Measurements from ENCODE around the gene RHOG.
A peak's percentile ranks its signal among the peaks of the same experiment; 100 is the strongest.
"Not testable (repeated sequence)": the region's sequence is repeated elsewhere in the genome, so short reads cannot be mapped to it uniquely, and the experiment has no call there.

Gene RHOG

DNA sequence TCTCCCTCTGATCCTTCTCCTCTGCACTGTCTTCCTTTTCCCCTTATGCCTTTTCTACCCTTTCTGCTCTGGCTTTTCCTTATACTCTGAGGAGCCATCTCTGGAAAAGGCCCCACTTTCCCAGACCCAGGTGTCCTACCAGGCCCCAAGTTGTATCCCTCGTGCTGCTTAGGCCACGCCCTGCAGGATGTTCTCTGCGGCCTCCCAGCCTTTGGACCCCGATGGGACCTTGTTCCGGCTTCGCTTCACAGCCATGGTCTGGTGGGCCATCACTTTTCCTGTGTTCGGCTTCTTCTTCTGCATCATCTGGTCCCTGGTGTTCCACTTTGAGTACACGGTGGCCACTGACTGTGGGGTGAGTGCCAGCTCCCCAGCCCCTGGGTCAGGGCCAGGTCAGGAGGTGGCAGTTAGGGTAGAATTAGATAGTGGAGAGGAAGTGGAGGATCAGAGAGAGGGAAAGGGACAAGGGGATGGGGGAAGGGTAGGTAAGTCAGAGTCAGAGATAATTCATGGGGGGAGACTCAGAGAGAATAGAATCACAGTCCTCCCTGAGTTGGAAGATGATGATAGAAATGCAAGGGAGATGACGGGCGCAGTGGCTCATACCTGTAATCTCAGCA, 23.5 kb downstream of the RHOG start:
- TF ChIP-seq, protein P1, sequence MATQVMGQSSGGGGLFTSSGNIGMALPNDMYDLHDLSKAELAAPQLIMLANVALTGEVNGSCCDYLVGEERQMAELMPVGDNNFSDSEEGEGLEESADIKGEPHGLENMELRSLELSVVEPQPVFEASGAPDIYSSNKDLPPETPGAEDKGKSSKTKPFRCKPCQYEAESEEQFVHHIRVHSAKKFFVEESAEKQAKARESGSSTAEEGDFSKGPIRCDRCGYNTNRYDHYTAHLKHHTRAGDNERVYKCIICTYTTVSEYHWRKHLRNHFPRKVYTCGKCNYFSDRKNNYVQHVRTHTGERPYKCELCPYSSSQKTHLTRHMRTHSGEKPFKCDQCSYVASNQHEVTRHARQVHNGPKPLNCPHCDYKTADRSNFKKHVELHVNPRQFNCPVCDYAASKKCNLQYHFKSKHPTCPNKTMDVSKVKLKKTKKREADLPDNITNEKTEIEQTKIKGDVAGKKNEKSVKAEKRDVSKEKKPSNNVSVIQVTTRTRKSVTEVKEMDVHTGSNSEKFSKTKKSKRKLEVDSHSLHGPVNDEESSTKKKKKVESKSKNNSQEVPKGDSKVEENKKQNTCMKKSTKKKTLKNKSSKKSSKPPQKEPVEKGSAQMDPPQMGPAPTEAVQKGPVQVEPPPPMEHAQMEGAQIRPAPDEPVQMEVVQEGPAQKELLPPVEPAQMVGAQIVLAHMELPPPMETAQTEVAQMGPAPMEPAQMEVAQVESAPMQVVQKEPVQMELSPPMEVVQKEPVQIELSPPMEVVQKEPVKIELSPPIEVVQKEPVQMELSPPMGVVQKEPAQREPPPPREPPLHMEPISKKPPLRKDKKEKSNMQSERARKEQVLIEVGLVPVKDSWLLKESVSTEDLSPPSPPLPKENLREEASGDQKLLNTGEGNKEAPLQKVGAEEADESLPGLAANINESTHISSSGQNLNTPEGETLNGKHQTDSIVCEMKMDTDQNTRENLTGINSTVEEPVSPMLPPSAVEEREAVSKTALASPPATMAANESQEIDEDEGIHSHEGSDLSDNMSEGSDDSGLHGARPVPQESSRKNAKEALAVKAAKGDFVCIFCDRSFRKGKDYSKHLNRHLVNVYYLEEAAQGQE (IDR thresholded peaks at IDR 0.05; ENCODE audit: insufficient replicate concordance, low read depth), result no peak
- peak; percentile 33; the same call in 1 of the 2 replicates for TF ChIP-seq SPI1 (IDR thresholded peaks at IDR 0.05; ENCODE audit: borderline replicate concordance, low read depth)
- TF ChIP-seq, protein P2, sequence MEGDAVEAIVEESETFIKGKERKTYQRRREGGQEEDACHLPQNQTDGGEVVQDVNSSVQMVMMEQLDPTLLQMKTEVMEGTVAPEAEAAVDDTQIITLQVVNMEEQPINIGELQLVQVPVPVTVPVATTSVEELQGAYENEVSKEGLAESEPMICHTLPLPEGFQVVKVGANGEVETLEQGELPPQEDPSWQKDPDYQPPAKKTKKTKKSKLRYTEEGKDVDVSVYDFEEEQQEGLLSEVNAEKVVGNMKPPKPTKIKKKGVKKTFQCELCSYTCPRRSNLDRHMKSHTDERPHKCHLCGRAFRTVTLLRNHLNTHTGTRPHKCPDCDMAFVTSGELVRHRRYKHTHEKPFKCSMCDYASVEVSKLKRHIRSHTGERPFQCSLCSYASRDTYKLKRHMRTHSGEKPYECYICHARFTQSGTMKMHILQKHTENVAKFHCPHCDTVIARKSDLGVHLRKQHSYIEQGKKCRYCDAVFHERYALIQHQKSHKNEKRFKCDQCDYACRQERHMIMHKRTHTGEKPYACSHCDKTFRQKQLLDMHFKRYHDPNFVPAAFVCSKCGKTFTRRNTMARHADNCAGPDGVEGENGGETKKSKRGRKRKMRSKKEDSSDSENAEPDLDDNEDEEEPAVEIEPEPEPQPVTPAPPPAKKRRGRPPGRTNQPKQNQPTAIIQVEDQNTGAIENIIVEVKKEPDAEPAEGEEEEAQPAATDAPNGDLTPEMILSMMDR (IDR thresholded peaks at IDR 0.05; ENCODE audit: insufficient read depth, low read length), result no peak
- Histone ChIP-seq H3K27ac (replicated peaks) (no peak overlapping the region), H3K27me3 (ENCODE audit: insufficient read depth, poor library complexity, severe bottlenecking) (no peaks in the 10 kb centered on the region), H3K4me3 (replicated peaks; ENCODE audit: insufficient read depth, low read length) (no peak overlapping the region)
- no peak for DNase-seq (ENCODE audit: low read depth in 1 of 2, low spot score in 1 of 2)

DNA sequence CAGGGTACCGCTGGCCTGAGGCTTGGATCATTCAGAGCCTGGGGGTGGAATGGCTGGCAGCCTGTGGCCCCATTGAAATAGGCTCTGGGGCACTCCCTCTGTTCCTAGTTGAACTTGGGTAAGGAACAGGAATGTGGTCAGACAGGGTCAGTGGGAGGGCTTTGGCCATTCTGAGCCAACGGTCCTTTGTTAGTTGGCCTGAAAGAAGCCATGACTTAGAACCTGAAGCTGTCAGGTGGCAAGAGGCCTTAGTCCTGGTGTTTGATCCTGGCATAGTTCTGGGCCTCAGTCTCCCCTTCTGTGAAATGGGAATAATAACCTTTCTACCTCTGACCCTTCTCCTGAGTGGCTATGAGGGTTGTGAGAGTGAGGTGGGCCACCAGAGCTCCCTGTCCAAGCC, 24.1 kb downstream of the RHOG start:
- Histone ChIP-seq H3K4me3 (replicated peaks; ENCODE audit: insufficient read depth, low read length) (no peak overlapping the region), H3K27me3 (ENCODE audit: insufficient read depth, poor library complexity, severe bottlenecking) (no peaks in the 10 kb centered on the region), H3K27ac (replicated peaks) (no peak overlapping the region)
- no peak for TF ChIP-seq GABPA (IDR thresholded peaks at IDR 0.05; ENCODE audit: low read depth)
- TF ChIP-seq, protein P2 (IDR thresholded peaks at IDR 0.05; ENCODE audit: insufficient read depth, low read length), result no peak
- no peak for TF ChIP-seq SPI1 (IDR thresholded peaks at IDR 0.05; ENCODE audit: borderline replicate concordance, low read depth)
- TF ChIP-seq POLR2AphosphoS5 (IDR thresholded peaks at IDR 0.05; ENCODE audit: low read depth), result no peak
- TF ChIP-seq, protein P1 (IDR thresholded peaks at IDR 0.05; ENCODE audit: insufficient replicate concordance, low read depth), result no peak
- no peak for DNase-seq (ENCODE audit: low read depth in 1 of 2, low spot score in 1 of 2)

DNA sequence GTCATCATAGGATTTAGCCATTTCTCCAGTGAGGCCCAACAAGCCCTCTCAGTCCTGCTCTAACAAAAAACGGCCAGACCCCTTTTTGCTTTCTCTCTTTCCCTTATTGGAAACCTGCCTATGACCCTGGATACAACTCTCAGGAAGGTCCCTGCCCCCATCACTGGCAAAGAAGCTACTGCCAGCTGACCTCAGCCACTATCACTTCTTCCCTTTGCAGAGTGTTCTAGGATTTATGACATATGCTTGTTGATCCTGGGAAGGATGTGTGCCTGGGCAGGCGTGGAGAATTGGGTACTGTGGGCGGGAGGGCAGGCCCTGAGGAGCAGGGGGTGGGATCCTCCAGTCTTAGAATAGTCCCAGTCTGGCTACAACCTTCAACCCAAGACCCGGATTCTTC, 24.9 kb downstream of the RHOG start:
- no peak overlapping the region for H3K27ac ChIP-seq (replicated peaks)
- no peaks in the 10 kb centered on the region for H3K27me3 ChIP-seq (ENCODE audit: insufficient read depth, poor library complexity, severe bottlenecking)
- no peak overlapping the region for H3K4me3 ChIP-seq (replicated peaks; ENCODE audit: insufficient read depth, low read length)
- DNase-seq (ENCODE audit: low read depth in 1 of 2, low spot score in 1 of 2), result no peak
- TF ChIP-seq, protein P2 (IDR thresholded peaks at IDR 0.05; ENCODE audit: insufficient read depth, low read length), result no peak
- no peak for TF ChIP-seq POLR2AphosphoS5 (IDR thresholded peaks at IDR 0.05; ENCODE audit: low read depth)
- TF ChIP-seq, protein P1 (IDR thresholded peaks at IDR 0.05; ENCODE audit: insufficient replicate concordance, low read depth), result no peak
- no peak for TF ChIP-seq GABPA (IDR thresholded peaks at IDR 0.05; ENCODE audit: low read depth)
- no peak for TF ChIP-seq SPI1 (IDR thresholded peaks at IDR 0.05; ENCODE audit: borderline replicate concordance, low read depth)

DNA sequence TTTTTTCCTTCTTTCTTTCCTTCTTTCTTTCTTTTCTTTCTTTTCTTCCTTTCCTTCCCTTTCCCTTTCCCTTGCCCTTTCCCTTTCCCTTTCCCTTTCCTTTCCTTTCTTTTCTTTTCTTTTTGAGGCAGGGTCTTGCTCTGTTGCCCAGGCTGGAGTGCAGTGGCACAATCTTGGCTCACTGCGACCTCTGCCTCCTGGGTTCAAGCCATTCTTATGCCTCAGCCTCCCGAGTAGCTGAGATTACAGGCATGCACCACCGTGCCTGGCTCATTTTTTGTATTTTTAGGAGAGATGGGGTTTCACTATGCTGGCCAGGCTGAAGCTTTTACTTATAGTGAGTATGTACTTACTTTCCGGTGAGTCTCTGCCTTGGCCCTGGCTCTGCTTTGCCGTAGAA, 25.9 kb downstream of the RHOG start:
- DNase-seq (ENCODE audit: low read depth in 1 of 2, low spot score in 1 of 2); H3K4me3 ChIP-seq (replicated peaks; ENCODE audit: insufficient read depth, low read length); H3K27ac ChIP-seq (replicated peaks); H3K27me3 ChIP-seq (ENCODE audit: insufficient read depth, poor library complexity, severe bottlenecking): not testable (repeated sequence)

Measured in HL-60 (cell line).